Thyroid gland (tissue), 4 donors: ENCODE results near the gene C11orf21. TPM values are rescaled to one million over a fixed set of nuclear protein-coding genes. Genes with fewer than 3 reads are reported as not detected.

Experiments
- DNase-seq, 2 donors: peaks; one replicate each; pipeline ENCODE4 v3.0.0-alpha.2; 2019
- H3K27ac ChIP-seq, 3 donors: fragments of 200-600 bp; sonication (generic); 1 replicate in 2 of 3; 2 replicates in 1 of 3; pipeline ENCODE4 v1.5.1; 2016 to 2019; ENCODE audit warnings: mild to moderate bottlenecking in 1 of 3, moderate library complexity in 1 of 3
- H3K27me3 ChIP-seq: fragments of 200-600 bp; sonication (generic); one replicate; pipeline ENCODE4 v1.5.1; 2019
- H3K36me3 ChIP-seq, 2 donors: fragments of 200-600 bp; sonication (generic); one replicate each; pipeline ENCODE4 v1.5.1; 2016 to 2019
- H3K4me1 ChIP-seq, 2 donors: fragments of 200-600 bp; sonication (generic); one replicate each; pipeline ENCODE4 v1.5.1; 2017 to 2019
- H3K4me3 ChIP-seq, 3 donors: fragments of 200-600 bp; sonication (generic); replicated peaks in 1 of 3; 1 replicate in 2 of 3; 2 replicates in 1 of 3; pipeline ENCODE4 v1.5.1; 2016; ENCODE audit warnings: mild to moderate bottlenecking in 1 of 3
- H3K9me3 ChIP-seq: fragments of 200-600 bp; sonication (generic); one replicate; pipeline ENCODE4 v1.5.1; 2017
- POLR2A ChIP-seq, 2 donors: fragments of 450-650 bp; IDR thresholded peaks; one replicate each; pipeline ENCODE4 v1.6.1; 2017; ENCODE audit warnings: antibody characterized with exemption in 2 of 2, mild to moderate bottlenecking in 2 of 2, moderate library complexity in 1 of 2
- WGBS, 2 donors: methylation state at CpG; one replicate each; pipeline ENCODE4 v1.1.5; 2017; 5-methylcytosine and 5-hydroxymethylcytosine counted together
- intact Hi-C: fragments of 100-400 bp; cut with DNase I; formaldehyde crosslinking; loops from one replicate; pipeline ENCODE4 v1.15.1; 2023
- total RNA-seq, 4 donors: library from RNA; depleted of rRNA; stranded (reverse); fragments of >200 nt; gene quantifications; one replicate each; pipeline ENCODE4 v1.2.3, GENCODE V29; 2016
- TF ChIP-seq, protein P1 (sequence below), 6 experiments: fragments of 200-600 bp in 3 of 6; fragments of 450-650 bp in 3 of 6; sonication (generic) in 3 of 6; IDR thresholded peaks; one replicate each; pipeline ENCODE4 v1.5.1; 2016 to 2019; ENCODE audit warnings: antibody characterized with exemption in 6 of 6, mild to moderate bottlenecking in 2 of 6, inconsistent platforms in 1 of 6, moderate library complexity in 1 of 6

C11orf21 gene
- total RNA-seq, 4 donors from 2014 or later = 0.15 to 0.67 (median 0.45) TPM

DNA sequence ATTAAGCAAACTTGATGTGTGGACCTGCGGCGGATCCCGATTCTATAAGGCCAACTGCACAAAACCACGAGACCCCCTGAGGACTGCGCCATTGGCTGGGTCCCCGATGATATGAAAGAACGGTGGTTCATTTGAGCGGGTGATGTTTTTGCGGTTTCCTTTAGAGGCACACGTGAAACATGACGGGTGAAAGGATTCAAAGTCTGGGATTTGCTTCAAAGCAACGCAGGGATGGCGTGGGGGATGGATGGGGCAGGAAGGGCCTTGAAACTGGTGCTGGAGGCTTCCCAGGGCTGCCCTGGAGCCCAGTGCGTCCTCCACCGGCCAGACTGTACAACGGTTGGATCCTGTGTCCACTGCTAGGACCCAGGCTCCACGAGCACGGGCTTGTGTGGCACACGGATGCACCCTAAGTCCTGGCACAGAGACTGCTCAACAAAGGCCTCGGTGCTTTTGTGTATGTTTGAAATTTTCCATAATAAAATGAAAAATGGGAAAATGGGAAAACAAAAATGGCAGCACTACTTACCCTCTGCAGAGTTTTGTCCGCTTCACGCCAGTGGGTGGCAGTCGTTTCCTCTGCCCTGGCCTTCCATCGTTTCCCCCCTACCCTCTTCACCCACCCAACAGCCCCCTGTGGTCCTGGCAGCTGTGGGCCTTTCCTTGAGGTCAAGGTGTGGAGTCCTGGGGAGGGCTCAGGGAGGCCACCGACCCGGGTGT, 35.0 kb downstream of the C11orf21 start:
- H3K4me1 ChIP-seq = peaks cover 7 to 28% of the 10 kb centered on the region in 2 donors
- H3K27ac ChIP-seq = no peak overlapping the region
- H3K36me3 ChIP-seq = no peaks in the 10 kb centered on the region
- H3K4me3 ChIP-seq = no peak overlapping the region
- TF ChIP-seq, protein P1, sequence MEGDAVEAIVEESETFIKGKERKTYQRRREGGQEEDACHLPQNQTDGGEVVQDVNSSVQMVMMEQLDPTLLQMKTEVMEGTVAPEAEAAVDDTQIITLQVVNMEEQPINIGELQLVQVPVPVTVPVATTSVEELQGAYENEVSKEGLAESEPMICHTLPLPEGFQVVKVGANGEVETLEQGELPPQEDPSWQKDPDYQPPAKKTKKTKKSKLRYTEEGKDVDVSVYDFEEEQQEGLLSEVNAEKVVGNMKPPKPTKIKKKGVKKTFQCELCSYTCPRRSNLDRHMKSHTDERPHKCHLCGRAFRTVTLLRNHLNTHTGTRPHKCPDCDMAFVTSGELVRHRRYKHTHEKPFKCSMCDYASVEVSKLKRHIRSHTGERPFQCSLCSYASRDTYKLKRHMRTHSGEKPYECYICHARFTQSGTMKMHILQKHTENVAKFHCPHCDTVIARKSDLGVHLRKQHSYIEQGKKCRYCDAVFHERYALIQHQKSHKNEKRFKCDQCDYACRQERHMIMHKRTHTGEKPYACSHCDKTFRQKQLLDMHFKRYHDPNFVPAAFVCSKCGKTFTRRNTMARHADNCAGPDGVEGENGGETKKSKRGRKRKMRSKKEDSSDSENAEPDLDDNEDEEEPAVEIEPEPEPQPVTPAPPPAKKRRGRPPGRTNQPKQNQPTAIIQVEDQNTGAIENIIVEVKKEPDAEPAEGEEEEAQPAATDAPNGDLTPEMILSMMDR (IDR thresholded peaks at IDR 0.05) = no peak
- TF ChIP-seq POLR2A (IDR thresholded peaks at IDR 0.05) = no peak
- intact Hi-C loops = no loop called here
- DNase-seq = no peak
- 92 to 93% methylated on average over 24 of the region's 26 CpGs for WGBS, 2 donors
- H3K27me3 ChIP-seq = no peaks in the 10 kb centered on the region
- no peaks in the 10 kb centered on the region for H3K9me3 ChIP-seq

DNA sequence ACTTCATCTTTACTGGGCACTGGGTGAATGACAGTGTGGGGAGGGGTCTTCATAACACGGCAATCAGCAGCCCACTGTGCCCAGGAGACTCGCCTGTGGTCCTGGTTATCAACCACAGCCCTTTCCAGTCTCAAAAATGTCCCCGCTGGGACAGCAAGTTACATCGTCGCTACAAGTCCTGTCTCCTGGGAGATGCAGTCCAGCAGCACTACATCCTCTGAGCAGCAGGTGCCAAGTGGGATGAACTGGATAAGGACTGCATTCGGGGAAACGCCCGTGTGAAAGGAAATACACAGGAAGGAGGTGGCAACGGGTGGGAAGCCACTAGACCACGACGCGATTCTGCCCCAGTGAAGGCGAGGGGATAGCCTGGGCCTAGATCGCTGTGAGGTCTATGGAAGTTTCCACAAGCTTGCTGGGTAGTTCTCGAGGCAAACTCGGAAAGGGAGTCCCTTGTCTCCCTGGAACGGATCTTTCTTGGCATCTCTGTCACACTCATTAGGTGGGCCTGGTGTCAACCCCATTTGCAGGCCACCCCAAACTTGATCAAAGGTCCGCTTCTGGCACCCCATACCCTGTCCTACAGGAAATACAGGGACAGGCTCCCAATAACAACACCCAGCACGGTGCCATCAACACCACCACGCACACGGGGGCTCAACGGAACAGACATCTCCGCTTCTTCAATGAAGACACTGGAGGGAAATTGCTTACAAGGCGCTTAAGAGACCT, 35.7 kb downstream of the C11orf21 start:
- DNase-seq = no peak
- no peaks in the 10 kb centered on the region for H3K27me3 ChIP-seq
- 80 to 82% methylated on average over 24 of the region's 24 CpGs for WGBS, 2 donors

DNA sequence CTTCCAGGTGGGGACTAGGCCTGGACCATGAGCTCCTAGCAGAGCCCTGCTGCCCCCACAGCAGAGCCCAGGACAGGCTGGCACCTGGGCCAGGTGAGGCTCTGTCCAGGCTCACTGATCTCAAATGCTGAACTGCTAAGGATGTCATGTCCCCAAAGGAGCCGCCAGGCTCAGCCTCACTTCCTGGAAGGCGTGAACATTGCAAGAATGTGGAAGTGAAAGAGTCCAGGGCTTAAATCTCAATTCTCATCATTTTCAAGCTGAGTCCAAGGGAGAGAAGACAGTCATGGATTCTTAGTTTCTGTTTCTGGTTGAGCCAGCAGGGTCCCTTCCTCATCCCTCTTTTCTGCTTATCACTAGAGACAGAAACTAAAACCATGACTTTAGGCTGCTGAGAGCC, 36.3 kb downstream of the C11orf21 start:
- peaks cover 1 to 20% of the 10 kb centered on the region in 2 donors for H3K4me1 ChIP-seq
- no peak overlapping the region for H3K27ac ChIP-seq
- WGBS, 2 donors = 68 to 74% methylated on average over 2 of the region's 2 CpGs
- intact Hi-C loops = no loop called here
- H3K9me3 ChIP-seq = no peaks in the 10 kb centered on the region
- no peaks in the 10 kb centered on the region for H3K36me3 ChIP-seq
- H3K4me3 ChIP-seq = no peak overlapping the region
- no peaks in the 10 kb centered on the region for H3K27me3 ChIP-seq
- no peak for DNase-seq
- TF ChIP-seq POLR2A (IDR thresholded peaks at IDR 0.05) = no peak
- TF ChIP-seq, protein P1 (IDR thresholded peaks at IDR 0.05) = no peak

More for the DNA sequence above, 35.7 kb downstream of the C11orf21 start:
- intact Hi-C loops = no loop called here
- H3K4me3 ChIP-seq = no peak overlapping the region
- no peaks in the 10 kb centered on the region for H3K36me3 ChIP-seq
- TF ChIP-seq, protein P1 (IDR thresholded peaks at IDR 0.05) = no peak
- no peak for TF ChIP-seq POLR2A (IDR thresholded peaks at IDR 0.05)
- no peaks in the 10 kb centered on the region for H3K9me3 ChIP-seq
- H3K27ac ChIP-seq = no peak overlapping the region
- H3K4me1 ChIP-seq = peaks cover 7 to 26% of the 10 kb centered on the region in 2 donors

DNA sequence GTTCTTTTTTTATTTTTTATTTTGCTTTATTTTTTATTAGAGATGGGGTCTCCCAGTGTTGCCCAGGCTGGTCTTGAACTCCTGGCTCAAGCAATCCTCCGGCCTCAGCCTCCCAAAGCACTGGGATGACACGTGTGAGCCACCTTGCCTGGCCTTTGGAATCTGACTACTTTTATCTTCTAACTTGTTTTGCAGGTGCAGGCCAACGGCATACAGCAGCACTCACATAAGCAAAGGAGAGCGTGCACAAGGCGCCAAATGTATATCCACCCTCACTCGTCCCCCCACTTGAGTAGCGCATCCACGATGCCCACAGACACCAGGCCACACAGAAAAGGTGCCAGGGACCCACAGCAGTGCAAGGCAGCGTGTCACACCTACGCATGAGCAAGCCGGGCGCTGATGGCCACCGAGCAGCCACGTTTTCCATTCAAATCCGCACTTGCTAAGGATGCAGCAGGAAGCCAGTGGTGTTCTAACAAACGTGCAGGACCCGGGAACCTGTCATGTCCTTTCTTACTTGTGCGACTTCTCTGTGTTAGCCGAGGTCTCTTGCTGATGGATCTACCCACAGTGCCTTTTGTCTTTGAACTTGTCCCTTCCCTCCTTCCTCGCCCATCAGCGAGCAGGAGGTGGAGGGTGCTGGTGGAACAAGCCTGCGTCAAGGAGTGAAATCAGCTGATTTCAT, 37.2 kb downstream of the C11orf21 start:
- Histone ChIP-seq H3K4me3 (no peak overlapping the region), H3K9me3 (no peaks in the 10 kb centered on the region), H3K27ac (no peak overlapping the region), H3K4me1 (peaks cover 0 to 11% of the 10 kb centered on the region in 2 donors), H3K27me3 (no peaks in the 10 kb centered on the region), H3K36me3 (no peaks in the 10 kb centered on the region)
- TF ChIP-seq, protein P1 (IDR thresholded peaks at IDR 0.05) = no peak
- no peak for TF ChIP-seq POLR2A (IDR thresholded peaks at IDR 0.05)
- WGBS, 2 donors = 92 to 93% methylated on average over 22 of the region's 22 CpGs
- no peak for DNase-seq
- intact Hi-C loops = no loop called here
